Omental fat pad (tissue), 4 donors: ENCODE measurements around the gene TP53I11. TPM values are rescaled to one million over a fixed set of nuclear protein-coding genes. Genes with fewer than 3 reads are reported as not detected.

ENCODE experiments used
- ATAC-seq: fragments of 150-250 bp; one replicate; pipeline ENCODE4 v1.9.1; 2016; ENCODE audit warnings: mild to moderate bottlenecking, moderate library complexity; ENCODE audit not compliant: low FRiP score
- DNase-seq: peaks from one replicate; pipeline ENCODE4 v3.0.0-alpha.2; 2019; ENCODE audit warnings: low spot score
- CTCF ChIP-seq, 3 donors: fragments of 450-650 bp; IDR thresholded peaks; one replicate each; pipeline ENCODE4 v1.5.1; 2016 to 2017; ENCODE audit warnings: antibody characterized with exemption in 3 of 3, mild to moderate bottlenecking in 3 of 3, moderate library complexity in 2 of 3
- total RNA-seq, 4 donors: library from RNA; depleted of rRNA; stranded (reverse); fragments of >200 nt; gene quantifications; one replicate each; pipeline ENCODE4 v1.1.0, GENCODE V29; 2016

The TP53I11 gene
- total RNA-seq, 4 donors from 2014 or later: 64.4 to 175 (median 99.1) TPM

GRCh38 chr11:44972746-44973435 lies 22.2 kb upstream of the TP53I11 start:
- no peak for ATAC-seq
- TF ChIP-seq CTCF (IDR thresholded peaks at IDR 0.05): no peak

GRCh38 chr11:44971185-44971584 lies 20.5 kb upstream of the TP53I11 start:
- no peak for DNase-seq

More at GRCh38 chr11:44972746-44973435, 22.2 kb upstream of the TP53I11 start:
- DNase-seq: no peak

GRCh38 chr11:44970293-44970692 lies 19.6 kb upstream of the TP53I11 start:
- no peak for TF ChIP-seq CTCF (IDR thresholded peaks at IDR 0.05)
- DNase-seq: no peak
- no peak for ATAC-seq

More at GRCh38 chr11:44971185-44971584, 20.5 kb upstream of the TP53I11 start:
- ATAC-seq: no peak
- no peak for TF ChIP-seq CTCF (IDR thresholded peaks at IDR 0.05)

GRCh38 chr11:44969651-44970252 lies 19.1 kb upstream of the TP53I11 start:
- ATAC-seq (no peak), DNase-seq (no peak)

GRCh38 chr11:44968510-44968909 lies 17.8 kb upstream of the TP53I11 start:
- DNase-seq (no peak), ATAC-seq (no peak)
- TF ChIP-seq CTCF (IDR thresholded peaks at IDR 0.05): no peak

More at GRCh38 chr11:44969651-44970252, 19.1 kb upstream of the TP53I11 start:
- TF ChIP-seq CTCF (IDR thresholded peaks at IDR 0.05): no peak

GRCh38 chr11:44967930-44968496 lies 17.3 kb upstream of the TP53I11 start:
- no peak for TF ChIP-seq CTCF (IDR thresholded peaks at IDR 0.05)
- ATAC-seq (no peak), DNase-seq (no peak)
